ENCODE data around the gene P2RY11. TPM values are rescaled to one million over a fixed set of nuclear protein-coding genes. Genes with fewer than 3 reads are reported as not detected.
A peak's percentile ranks its signal among the peaks of the same experiment; 100 is the strongest.

P2RY11 gene
- total RNA-seq, 1 donor from 2014 or later, result 31.2 TPM

- no peak for DNase-seq (ENCODE audit: low spot score in 2 of 2, unreplicated experiment in 2 of 2)
- peaks cover 10% of the 10 kb centered on the region for H3K36me3 Mint-ChIP-seq
- peaks cover 4% of the 10 kb centered on the region for H3K27me3 Mint-ChIP-seq (ENCODE audit: low read depth)
- H3K4me3 Mint-ChIP-seq, result peak overlapping the region; percentile 53
- no peak for TF ChIP-seq CTCF (IDR thresholded peaks at IDR 0.05; ENCODE audit: unreplicated experiment)
- no peaks in the 10 kb centered on the region for H3K9me3 Mint-ChIP-seq
- peaks cover 15% of the 10 kb centered on the region for H3K4me1 Mint-ChIP-seq
- peak overlapping the region; percentile 89 for H3K27ac Mint-ChIP-seq
Measured at GRCh38 chr19:10104665-10105508, 6.6 kb upstream of the P2RY11 start.

- no peak for TF ChIP-seq CTCF (IDR thresholded peaks at IDR 0.05; ENCODE audit: unreplicated experiment)
Measured at GRCh38 chr19:10105509-10106099, 5.9 kb upstream of the P2RY11 start.

GRCh38 chr19:10106100-10106936, 5.2 kb upstream of the P2RY11 start, which contains the start of gene PPAN:
PPAN (plus strand) TSS chr19:10106362; CDS start chr19:10106395, 33 bp downstream.
- Mint-ChIP-seq H3K36me3 (peaks cover 16% of the 10 kb centered on the region), H3K9me3 (no peaks in the 10 kb centered on the region), H3K27me3 (ENCODE audit: low read depth) (no peaks in the 10 kb centered on the region), H3K4me1 (peaks cover 15% of the 10 kb centered on the region), H3K27ac (peak within 1 kb of the TSS; percentile 95), H3K4me3 (peak within 1 kb of the TSS; percentile 85)
- TF ChIP-seq CTCF (IDR thresholded peaks at IDR 0.05; ENCODE audit: unreplicated experiment), result no peak
- peak; percentile 95 to 96 for DNase-seq (ENCODE audit: low spot score in 2 of 2, unreplicated experiment in 2 of 2)

More at GRCh38 chr19:10105509-10106099, 5.9 kb upstream of the P2RY11 start:
- no peak for DNase-seq (ENCODE audit: low spot score in 2 of 2, unreplicated experiment in 2 of 2)
- Mint-ChIP-seq H3K27me3 (ENCODE audit: low read depth) (peaks cover under 1% of the 10 kb centered on the region), H3K4me3 (peak overlapping the region; percentile 85), H3K27ac (peak overlapping the region; percentile 95), H3K9me3 (no peaks in the 10 kb centered on the region), H3K4me1 (peaks cover 15% of the 10 kb centered on the region), H3K36me3 (peaks cover 14% of the 10 kb centered on the region)

GRCh38 chr19:10107254-10107653, 4.2 kb upstream of the P2RY11 start:
- H3K4me1 Mint-ChIP-seq, result peaks cover 15% of the 10 kb centered on the region
- peak overlapping the region; percentile 95 for H3K27ac Mint-ChIP-seq
- peak overlapping the region; percentile 85 for H3K4me3 Mint-ChIP-seq
- no peak for DNase-seq (ENCODE audit: low spot score in 2 of 2, unreplicated experiment in 2 of 2)
- no peaks in the 10 kb centered on the region for H3K9me3 Mint-ChIP-seq
- peaks cover 16% of the 10 kb centered on the region for H3K36me3 Mint-ChIP-seq
- TF ChIP-seq CTCF (IDR thresholded peaks at IDR 0.05; ENCODE audit: unreplicated experiment), result no peak
- no peaks in the 10 kb centered on the region for H3K27me3 Mint-ChIP-seq (ENCODE audit: low read depth)

- Mint-ChIP-seq H3K4me3 (peak overlapping the region; percentile 85), H3K27me3 (ENCODE audit: low read depth) (no peaks in the 10 kb centered on the region), H3K9me3 (no peaks in the 10 kb centered on the region), H3K36me3 (peaks cover 16% of the 10 kb centered on the region), H3K27ac (no peak overlapping the region), H3K4me1 (peaks cover 15% of the 10 kb centered on the region)
- no peak for TF ChIP-seq CTCF (IDR thresholded peaks at IDR 0.05; ENCODE audit: unreplicated experiment)
- DNase-seq (ENCODE audit: low spot score in 2 of 2, unreplicated experiment in 2 of 2), result no peak
Measured at GRCh38 chr19:10107817-10108367, 3.6 kb upstream of the P2RY11 start.
